DOHH2 (cell line): ENCODE data around the gene MED19.
"Not testable (repeated sequence)": the region's sequence is repeated elsewhere in the genome, so short reads cannot be mapped to it uniquely, and the experiment has no call there.

Experiments
- CTCF ChIP-seq: fragments of 200-600 bp; sonication (generic); IDR thresholded peaks from one replicate; pipeline ENCODE4 v1.5.1; 2014; ENCODE audit warnings: antibody characterized with exemption, mild to moderate bottlenecking, low read depth, low read length; ENCODE audit not compliant: poor library complexity, severe bottlenecking
- EZH2phosphoT487 ChIP-seq: fragments of 200-600 bp; sonication (generic); IDR thresholded peaks from 2 replicates; pipeline ENCODE4 v1.6.1; 2017; ENCODE audit warnings: borderline replicate concordance, mild to moderate bottlenecking, antibody characterized with exemption, low read length, moderate library complexity, mixed read lengths

- TF ChIP-seq CTCF, EZH2phosphoT487: not testable (repeated sequence)
These were observed 6.6 kb downstream of the MED19 start for GRCh38 chr11:57705432-57705831.
